GM12891 (cell line): ENCODE measurements around the gene NDST1.

Source experiments
- POLR2A ChIP-seq: IDR thresholded peaks from 2 replicates; pipeline ENCODE4 v1.6.1; 2011; ENCODE audit warnings: low read depth, low read length, control low read depth
- POLR2AphosphoS5 ChIP-seq: IDR thresholded peaks from 2 replicates; pipeline ENCODE4 v1.6.1; 2011; ENCODE audit warnings: low read depth, low read length, control low read depth
- SPI1 ChIP-seq: IDR thresholded peaks from 2 replicates; pipeline ENCODE4 v1.6.1; 2011; ENCODE audit warnings: low read depth, low read length, control low read depth

DNA sequence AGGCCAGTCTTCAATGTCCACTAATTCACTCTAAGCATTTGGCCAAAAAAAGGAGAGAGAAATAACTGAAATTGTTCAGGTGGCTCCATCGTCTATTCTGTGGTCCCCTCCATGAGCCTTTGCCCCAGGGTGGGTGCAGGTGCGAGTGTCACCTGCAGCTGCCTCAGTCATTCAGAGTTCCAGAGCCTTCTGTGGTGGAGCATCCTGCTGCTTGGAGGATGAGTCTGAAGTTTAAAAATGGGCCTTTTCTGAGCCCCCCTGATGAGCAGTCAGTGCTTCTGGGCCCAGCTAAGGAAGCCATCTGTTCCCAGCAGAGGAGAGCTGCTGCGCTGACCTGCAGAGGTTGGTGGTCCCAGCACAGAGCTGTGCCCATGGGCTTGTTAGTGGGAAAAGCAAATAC lies 48.2 kb downstream of the NDST1 start:
- TF ChIP-seq POLR2A, result no peak
- TF ChIP-seq POLR2AphosphoS5, result no peak
- no peak for TF ChIP-seq SPI1
